Hematopoietic multipotent progenitor cell treated with erythropoietin and hydrocortisone succinate and interleukin-3 and kit ligand, for 4 days (in vitro differentiated cells): Measurements from ENCODE around the gene FAM3C.
A peak's percentile ranks its signal among the peaks of the same experiment; 100 is the strongest.

Source experiments
- DNase-seq: peaks from one replicate; pipeline ENCODE4 v3.0.0-alpha.2; 2015

FAM3C gene

DNA sequence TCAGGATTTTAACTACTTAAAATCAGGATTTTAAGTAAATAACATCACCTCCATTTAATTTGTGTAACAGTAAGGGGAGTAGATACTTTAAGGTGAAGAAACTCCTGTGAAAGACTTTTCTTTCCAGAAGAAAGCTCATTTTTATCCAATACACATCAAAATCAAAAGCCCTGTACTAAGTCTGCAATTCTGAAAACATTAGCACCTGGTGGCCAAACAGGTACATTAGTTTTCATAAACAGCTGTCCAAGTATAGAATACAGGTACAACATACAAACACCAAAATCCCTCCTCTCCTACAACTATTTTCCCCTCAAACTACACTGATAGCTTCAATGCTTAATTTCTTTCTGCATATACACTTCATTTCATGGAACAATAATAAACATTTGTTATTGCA is 22.9 kb downstream of the FAM3C start:
- DNase-seq = no peak

DNA sequence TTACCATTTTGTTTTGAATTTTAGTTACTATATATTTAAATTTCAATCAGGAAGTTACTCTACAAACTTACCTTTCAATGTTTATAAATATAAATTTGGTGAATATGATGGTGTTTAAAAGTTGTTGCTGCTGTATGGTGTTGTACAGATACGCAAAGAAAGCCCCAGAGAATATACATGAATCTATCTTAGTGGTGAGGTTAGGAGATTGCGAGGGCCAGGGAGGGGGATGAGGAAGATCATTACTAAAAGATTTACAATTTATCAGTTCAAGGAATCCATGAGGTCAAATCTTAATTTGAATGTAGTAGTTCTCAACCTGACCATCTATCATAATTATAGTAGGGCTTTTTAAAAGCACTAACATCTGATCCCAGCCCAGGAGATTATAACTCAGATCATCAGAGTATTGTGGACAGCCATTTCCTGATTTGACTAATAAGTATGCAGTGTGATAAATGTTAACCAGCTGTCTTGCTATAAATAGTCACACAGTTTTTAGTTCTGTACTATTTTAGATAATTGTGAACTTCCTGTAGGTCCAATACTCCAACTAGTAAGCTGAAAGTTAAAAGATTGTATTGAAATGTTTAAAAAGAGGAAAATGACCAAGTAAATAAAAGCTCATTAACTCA is 23.6 kb downstream of the FAM3C start:
- DNase-seq = peak; percentile 31

DNA sequence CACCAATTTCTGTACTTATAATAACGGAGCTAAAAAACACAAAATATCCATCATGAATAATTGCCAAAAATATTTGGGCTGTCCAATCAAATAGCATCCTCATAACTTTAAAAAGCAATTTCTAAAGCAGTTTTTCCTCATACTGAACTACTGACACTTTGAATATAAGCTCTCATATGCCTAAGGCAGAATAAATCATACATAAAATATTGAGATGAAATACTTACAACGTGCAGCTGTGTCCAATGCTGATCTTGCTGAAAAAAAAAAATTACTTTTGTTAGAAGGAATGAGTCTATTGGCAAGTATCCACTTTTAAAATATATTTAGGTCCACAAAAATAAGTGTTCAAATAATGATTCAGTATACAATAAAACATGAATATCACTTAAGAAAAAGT is 24.2 kb downstream of the FAM3C start:
- DNase-seq = no peak

DNA sequence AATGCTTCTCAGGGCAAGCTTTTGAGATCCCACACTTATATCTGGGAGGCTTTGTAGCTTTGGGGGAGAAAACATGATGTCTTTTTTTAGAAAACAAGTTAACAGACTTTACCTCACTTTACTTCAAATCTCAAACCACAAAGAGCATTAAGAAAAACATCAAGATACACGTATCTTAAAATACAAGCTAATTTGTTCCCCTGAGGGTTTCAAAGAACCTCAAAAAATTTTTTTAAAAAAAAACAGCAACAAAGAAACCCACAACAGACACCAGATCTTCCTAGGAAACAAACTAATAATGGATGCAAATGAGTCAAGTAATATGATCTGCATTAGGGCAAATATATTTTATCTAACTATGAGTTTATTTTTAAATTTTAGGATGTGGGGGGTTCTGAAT is 24.7 kb downstream of the FAM3C start:
- no peak for DNase-seq

DNA sequence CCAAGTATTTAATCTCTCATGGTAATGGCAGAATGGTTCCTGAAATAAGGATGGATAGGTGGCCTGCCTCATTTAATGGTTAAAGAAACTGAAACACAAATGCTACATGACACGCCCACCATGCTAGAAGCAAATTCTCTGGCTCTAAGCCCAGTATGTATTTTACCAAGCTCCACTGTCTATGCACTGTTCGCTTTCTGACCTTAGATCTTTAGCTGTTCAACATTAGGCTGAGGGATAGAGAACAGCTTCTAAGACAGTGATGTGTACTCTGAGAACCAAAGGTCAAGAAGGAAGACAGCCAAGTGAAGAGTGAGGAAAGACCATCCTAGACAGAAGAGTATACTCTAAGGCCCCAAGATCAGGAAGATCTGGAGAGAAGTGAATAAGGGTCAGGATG is 26.6 kb downstream of the FAM3C start:
- DNase-seq = no peak

DNA sequence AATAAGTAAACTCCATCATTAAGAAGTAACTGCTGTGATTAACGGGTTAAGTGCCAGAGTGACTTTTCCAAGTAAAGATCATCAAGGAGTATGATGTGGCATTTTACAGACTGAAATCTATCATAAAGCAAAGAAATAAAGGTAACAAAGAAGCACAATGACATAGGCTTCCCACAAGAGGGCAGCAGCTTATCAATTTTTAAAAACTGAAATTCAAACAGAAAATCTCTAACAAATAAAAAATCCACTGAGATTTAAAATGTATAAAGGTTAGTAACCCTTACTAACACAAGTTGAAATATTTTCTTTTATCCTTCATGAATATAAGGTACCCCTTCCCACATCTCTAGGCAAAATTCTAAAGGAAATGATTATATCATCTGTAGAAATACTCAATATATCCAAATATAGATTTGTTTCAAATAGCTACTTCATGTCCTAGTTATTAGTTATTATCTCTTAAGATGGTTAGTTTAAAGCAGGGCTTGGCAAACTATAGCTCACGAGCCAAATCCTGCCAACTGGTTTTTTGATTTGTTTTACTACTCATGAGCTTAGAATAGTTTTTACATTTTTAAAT is 29.2 kb downstream of the FAM3C start:
- peak; percentile 67 for DNase-seq

DNA sequence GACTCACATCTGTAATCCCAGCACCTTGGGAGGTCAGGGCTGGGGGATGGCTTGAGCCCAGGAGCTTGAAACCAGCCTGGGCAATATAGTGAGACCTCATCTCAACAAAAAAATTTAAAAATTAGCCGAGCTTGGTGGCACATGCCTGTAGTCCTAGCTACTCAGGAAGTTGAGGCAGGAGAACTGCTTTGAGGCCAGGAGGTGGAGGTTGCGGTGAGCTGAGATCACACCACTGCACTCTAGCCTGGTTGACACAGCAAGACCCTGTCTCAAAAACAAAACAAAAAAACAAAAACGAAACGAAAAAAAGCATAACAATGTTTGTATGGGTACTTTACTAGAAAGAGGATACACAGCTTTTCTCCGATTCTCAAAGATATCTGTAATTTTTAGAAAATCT is 35.5 kb downstream of the FAM3C start:
- DNase-seq = no peak

DNA sequence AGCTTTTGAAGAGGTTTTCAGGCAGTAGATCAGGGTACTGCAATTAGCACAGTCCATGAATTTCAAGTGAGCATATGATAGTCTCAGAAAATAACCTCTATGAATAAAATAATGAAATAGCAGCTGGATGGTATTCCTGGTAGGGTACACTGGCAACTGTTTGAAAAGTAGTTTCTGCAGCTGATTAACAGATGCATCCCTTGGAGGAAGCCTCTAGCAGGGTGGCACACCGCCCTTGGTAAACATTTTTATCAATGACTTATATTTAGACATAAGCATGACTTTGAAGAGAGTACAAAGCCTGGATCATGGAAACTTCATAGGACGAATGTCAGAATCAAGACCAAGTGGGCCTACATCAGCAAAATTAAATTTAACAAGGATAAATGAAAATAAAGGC is 40.5 kb downstream of the FAM3C start:
- DNase-seq = no peak

DNA sequence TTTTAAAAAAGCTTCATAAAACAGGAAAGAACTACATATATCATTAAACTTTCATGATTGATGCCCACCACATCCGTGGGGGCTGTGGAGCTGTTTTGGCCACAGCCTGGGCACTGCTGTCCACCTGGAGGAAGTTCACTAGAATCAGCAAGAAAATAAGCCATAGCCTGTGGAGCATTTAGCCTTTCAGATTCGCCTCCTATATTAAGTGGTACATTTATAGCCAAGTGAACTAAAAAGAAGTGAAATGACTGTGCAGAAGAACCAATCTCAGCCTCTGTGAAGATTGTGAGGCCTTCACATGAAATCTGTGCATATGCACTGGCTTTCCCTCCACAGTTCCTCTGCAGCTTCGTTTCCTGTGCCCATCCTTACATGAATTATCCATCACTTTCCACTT is 43.8 kb downstream of the FAM3C start:
- DNase-seq = no peak

DNA sequence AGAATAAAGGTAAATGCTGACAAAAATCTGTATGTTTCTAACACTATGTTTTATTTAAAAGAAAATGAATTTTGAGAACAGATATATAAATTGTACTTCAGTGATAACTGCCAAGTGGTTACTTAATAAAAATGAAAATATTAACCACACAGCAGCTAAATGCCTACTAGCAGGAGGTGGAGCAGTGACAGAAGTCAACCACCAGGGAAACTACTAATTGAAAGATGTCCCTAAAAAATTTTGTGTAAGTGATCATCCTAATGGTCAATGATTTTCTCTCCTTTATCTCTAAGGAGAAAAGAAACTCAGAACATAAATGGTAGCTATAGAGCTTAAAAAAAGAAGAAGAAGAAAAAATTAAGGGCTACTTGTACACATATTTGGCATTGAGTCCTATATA is 44.4 kb downstream of the FAM3C start:
- DNase-seq = peak; percentile 11

DNA sequence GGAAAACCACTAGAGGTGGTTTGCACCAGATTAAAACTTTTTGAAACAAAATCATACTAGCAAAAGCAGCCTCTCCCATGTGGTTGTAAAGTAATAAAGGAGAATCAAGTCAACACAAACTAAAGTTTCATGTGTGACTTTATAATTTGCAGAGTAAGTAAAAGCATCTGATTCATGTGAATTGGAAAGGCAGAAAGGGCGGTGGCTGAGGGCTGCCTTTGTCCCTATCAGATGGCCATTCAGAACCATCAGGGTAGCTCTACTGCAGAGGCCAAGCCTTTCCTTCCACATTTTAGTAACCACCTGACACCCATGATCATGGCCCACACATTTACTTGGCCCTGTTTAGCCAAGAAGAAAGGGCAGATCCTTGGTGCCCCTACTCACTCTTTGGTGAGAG is 51.6 kb downstream of the FAM3C start:
- DNase-seq = no peak

DNA sequence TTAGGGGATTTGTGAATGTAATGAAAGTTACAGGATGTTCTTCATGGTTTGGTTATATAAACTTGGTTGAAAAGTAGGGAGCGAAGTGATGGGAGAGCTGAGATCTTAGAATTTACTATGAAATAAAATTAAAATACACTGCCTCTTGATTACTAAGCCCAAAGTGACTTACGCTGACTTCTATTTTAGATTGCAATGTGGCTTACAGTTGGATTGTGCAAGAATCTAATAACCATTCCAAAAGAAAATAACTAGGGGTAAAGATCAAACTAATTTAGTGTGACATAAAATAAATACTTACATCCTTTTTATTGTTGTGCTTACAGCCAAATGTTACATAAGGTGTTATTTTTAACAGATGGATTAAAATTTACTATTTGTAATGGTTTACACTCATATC is 52.0 kb downstream of the FAM3C start:
- no peak for DNase-seq

DNA sequence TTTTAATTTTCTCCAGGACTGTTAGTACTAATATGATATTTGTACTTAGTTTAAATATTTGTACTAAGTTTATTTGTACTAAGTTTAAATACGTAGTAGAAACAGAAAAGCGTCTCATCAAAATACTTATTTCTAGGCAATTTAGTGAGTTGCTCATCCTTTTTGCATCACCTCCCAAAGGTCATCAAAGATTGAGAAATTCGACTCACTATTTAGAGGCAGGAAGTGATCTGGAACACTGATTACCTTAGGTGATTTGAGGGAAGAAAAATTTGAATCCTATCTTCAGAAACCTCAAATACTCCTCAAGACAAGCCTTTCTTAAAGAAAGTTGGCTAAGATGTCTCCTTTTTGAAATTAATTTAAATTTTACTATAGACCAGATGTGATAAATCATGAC is 52.8 kb downstream of the FAM3C start:
- no peak for DNase-seq

DNA sequence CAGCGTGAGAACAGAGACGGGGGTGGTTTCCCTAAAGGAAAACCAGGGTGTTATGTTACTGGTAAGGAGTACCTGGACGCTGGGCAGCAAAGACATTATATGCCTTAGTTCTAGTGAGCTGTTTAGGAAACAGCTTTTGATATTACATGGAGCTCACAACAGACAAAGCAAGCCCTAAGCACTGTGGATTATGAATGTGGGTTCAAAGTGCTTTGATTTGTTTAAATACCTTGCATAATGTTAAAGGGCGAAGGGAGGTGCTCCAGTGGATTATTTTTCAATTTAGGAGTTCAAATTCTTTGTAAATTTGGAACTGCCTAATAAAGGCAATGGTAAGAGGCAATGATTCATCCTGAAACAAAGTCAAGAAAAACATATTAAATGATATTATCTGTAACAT is 53.5 kb downstream of the FAM3C start:
- DNase-seq = no peak

DNA sequence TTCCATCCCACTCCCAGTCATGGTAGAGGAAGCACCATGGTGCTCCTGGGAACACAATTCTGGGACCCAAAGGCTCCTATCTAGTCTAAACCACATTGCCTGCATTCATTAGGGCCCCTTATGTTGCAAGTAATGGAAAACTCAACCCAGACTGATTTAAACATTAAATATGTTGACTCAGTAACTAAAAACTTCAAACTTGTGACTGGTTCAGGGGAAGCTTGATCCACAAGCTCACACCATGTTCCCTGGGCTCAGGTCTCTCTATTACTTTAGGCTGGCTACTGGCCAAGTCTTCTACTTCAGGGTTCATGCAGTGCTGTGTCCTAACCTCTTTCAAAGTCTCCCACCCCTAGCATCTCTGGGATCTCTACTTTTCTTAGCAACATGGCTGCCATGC is 54.2 kb downstream of the FAM3C start:
- no peak for DNase-seq

DNA sequence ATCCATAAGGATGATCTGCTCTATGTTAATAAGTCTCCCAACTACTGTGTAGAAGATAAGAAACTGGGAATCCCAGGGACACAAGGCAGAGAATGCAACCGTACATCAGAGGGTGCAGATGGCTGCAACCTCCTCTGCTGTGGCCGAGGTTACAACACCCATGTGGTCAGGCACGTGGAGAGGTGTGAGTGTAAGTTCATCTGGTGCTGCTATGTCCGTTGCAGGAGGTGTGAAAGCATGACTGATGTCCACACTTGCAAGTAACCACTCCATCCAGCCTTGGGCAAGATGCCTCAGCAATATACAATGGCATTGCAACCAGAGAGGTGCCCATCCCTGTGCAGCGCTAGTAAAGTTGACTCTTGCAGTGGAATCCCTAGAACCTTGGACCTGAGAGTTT is 57.0 kb downstream of the FAM3C start:
- DNase-seq = peak; percentile 6

DNA sequence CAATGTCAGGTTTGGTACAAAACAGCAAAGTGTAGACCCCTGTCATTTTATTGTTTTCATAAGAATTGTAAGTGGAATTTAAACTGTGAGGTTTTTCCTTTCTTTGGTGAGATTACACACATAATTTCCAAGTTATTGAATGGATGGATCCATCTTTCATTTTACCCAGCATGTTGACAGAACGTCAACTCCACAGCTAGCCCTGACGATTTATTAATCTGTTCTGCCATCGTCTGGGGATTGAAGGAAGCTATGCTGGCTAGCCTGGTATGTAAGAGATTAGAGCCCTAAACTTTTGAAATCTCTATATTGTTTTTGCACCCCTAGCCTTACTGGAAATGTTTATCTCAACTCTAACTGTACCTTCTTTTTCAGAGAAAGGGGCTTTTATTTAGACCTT is 58.7 kb downstream of the FAM3C start:
- peak; percentile 46 for DNase-seq

DNA sequence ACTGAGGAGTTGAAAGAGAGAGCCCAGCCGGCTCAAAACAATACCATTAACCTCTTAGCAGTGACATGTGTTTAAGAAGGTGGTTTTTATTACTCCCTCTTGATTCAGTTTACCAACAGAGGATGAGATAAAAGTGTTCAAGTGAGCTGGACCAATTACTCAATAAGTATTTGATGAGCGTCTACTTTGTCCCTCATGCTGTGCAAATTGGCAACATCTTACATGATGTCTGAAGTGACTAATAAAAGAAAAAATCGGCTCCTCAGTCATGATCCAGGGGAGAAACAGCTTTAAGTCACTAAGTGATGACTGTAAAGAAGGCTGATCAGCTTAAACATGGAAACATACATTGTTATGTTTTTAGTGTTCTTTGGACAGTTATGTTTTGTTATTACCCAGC is 59.5 kb downstream of the FAM3C start:
- DNase-seq = no peak

DNA sequence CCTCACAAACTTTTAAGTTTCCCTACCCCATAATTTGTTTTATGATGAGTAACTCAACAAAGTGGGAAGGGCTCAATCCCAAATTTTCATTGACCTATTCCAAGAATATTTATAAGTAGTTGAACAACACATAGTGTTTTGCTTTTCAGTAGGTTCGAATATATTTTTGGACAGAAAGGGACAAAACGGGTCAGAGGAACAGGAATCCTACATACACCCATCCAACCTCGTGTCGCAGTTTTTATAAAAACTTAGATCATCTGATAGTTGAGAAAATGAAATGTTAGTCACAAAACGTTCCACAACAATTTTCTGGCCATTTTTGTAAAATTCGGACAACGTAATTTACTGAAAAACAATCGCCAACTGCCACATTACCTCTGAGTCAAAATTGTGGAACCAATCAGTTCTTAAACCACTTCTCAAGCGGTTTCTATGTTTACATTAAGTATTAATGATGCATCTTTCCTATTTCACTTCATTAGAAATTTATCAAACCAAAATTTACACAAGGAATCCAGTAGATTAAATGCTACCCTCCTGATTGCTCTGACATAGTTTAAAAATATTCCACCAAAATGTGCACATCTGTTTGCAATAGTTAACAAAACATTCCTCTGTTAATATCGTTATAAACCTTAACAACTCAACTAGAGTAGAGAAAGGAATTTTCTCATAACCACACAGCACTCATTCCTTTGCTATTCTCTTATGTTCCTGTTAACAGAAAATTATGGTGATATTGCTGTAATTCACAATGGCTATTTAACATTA is 61.0 kb downstream of the FAM3C start:
- no peak for DNase-seq

DNA sequence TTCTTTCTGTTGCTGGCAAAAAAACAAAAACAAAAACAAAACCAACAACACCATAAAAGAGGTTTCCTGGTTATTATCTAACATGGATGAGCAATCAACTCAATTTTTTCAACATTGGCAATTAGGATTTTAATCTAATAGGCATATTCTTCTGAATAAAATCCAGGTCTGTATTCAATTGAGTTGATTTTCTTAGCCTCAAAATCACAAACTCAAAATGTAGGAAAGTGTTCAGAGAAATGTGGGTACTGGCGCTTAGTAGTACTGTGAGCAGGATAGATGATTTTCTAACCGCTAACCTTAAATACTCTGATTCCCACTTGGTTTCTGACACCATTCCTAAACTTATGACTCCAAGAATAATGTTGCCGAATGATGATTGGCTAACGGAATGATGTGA is 61.7 kb downstream of the FAM3C start:
- DNase-seq = no peak

DNA sequence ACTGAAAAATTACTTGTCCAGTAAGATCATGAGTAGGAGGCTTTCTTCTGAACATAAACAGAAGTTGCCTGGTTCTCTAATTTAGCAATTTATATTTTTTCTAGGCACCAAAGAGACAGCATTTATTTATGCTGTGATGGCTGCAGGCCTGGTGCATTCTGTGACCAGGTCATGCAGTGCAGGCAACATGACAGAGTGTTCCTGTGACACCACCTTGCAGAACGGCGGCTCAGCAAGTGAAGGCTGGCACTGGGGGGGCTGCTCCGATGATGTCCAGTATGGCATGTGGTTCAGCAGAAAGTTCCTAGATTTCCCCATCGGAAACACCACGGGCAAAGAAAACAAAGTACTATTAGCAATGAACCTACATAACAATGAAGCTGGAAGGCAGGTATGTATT is 64.5 kb downstream of the FAM3C start:
- no peak for DNase-seq

DNA sequence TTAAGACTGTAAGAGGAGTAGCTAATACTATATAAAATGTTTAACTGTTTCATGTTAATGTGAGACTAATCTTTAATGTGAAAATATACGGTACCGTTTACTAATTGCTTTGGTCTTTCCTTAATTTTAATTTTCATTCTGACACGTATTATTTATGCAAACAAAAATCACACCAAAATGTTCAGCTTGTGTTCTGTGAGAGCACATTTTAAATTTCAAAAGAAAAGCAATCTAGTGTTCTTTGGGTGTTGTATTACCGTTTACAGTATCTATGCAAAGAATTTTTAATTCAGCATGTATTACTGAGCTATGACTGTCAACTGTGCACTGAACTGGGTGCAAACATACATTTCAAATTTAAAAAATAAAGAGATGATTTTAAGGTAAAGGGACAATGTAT is 65.1 kb downstream of the FAM3C start:
- DNase-seq = no peak

DNA sequence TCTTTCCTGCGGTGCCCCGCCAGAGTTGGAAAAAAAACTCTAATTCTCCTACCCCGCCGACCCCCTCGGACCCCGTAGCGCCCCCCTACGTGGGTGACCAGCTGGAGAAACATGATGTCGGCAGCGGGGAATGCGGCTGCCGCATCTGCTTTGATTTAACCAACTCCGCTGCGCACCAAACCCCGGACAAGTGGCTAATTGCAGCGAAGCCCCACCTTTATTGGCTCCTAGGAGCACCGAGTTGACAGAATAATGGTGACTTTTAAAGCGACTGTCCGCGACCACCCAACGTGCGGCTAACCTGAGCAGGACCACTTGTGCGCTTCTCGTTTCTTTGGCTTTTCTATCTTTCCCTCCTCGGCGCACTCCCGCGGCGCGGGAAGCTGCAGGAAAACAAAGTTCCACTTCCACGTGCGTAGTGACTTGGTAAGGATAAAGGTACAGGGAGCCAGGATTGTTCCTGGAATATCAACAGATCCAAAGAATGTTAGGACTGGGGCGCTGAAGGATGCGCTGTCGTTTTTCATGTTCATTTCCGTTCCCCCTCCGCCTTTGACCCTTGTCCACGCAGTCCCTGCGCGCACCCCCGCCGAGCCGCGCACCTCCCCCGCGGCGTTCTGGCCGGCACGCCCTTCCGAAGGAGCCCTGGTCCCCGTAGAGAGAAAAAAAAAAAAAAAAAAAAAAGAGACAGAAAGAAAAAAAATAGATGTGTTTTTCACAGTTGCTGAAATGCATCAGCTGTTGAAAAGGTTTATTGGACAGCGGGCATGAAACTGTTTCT is 65.9 kb downstream of the FAM3C start:
- peak; percentile 5 for DNase-seq
